CD4-positive, alpha-beta T cell treated with Interleukin-4 for 1 hour (primary cell): Measurements from ENCODE around the gene NTPCR.
"Not testable (repeated sequence)": the region's sequence is repeated elsewhere in the genome, so short reads cannot be mapped to it uniquely, and the experiment has no call there.

Source experiments
- DNase-seq, 2 donors: peaks; one replicate each; pipeline ENCODE4 v3.0.0-alpha.2; 2020 to 2022

Gene NTPCR, protein sequence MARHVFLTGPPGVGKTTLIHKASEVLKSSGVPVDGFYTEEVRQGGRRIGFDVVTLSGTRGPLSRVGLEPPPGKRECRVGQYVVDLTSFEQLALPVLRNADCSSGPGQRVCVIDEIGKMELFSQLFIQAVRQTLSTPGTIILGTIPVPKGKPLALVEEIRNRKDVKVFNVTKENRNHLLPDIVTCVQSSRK

DNA sequence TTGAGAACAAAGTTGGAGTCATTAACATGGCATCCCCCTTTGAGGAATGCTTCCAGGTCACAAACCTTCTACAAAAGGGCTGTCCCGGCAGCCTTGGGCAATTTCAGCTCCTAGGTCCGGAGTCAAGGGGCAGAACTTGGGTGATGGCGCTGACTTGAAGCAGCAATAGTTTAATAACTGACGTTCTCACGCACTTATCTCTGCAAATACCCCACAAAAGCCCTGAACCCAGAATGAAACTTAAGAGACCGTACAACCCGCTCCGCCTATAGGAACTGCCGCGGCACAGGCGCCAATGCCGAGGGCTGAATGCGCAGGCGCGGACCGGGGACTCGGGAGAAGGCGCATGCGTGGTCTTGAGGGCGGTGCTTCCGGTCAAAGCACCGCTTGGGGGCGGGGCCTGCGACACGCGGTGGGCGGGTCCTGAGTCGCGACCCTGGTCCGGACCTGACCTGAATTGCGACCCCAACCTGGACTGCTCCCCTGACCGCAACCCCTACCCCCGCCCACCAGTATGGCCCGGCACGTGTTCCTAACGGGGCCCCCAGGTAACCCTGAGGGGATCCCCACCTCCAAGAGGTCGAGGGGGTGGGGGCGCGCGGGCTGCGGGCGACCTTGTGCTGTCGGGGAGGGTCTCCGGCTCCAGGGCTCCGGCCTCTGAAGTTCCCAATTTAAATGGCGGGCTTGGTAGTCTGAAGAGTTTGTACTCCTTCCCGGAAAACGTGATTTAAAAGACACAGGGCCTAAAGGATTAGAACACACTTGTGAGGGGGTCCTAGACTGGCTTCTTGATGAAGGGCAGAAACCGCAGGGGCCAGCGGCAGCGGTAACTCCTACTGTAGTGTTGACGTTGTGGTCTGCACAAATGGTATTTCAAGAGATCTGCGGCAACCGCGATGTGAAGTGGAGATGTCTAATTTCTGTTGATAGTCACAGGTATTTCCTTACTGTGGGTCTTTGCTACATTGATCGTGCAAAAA lies at the start of gene NTPCR:
TSS of gene NTPCR (plus strand) at position 415 of the 980 bp plus-strand sequence. CDS start at position 515, 100 bp downstream.
- peak; percentile 93 to 94 for DNase-seq

DNA sequence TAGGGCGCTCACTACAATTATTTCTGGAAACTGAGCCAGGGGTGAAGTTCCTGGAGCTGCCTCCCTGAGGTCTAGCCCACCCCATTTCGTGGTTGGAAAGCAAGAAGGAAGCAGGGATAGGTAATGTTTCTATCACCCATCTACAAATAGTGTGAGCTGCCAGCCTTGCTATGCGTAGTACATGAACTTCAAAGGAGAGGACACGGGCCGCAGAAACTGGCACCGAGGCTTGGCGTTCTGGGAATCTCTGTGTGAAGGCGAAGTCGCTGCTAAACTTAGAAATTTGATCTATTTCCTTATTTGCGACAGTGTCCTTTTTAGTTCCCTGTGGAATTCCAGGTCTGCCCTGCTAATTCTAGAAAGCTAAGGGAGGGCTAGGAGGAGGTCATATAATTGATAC lies 49.6 kb upstream of the NTPCR start:
- no peak for DNase-seq

GRCh38 chr1:232901255-232901654 lies 49.2 kb upstream of the NTPCR start:
- no peak for DNase-seq

- no peak for DNase-seq
These were observed 47.5 kb upstream of the NTPCR start for GRCh38 chr1:232902774-232903350.

GRCh38 chr1:232904131-232904530 lies 46.3 kb upstream of the NTPCR start:
- DNase-seq = no peak

- no peak for DNase-seq
These were observed 45.8 kb upstream of the NTPCR start for GRCh38 chr1:232904566-232904965.

DNA sequence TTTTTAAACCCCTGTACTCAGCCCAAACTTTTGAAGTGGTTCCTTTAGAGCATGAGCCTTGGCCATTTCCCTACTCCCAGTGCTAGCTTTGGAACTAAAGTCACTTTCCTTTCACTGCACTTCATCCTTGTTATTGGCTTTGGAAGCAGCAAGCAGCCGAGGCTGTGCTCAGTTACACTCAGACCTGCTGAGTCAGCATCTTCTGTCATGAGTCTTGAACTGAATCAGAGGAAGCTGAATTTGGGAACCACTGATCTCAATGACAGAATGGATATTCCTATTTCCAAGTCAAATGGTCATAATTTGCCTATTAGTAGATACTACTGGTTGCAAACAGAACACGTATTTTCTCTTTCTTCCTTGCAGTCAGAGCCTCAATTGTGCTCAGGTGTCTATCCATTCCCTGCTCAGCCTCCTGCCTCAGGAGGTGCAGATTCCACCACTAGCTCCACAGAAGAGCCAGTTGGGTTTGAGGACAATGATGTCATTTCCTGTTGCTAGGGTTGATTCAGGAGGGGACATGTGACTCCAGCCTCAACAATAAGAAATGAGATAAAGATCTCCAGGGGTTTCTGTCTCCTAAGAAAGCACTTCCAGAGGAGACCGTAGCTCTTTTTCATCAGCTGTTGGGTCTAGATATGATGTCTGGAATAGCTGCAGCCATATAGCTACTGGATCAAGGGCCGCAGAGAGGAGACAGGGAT lies 44.9 kb upstream of the NTPCR start:
- DNase-seq = no peak

- no peak for DNase-seq
These were observed 44.0 kb upstream of the NTPCR start for GRCh38 chr1:232906441-232906840.

DNA sequence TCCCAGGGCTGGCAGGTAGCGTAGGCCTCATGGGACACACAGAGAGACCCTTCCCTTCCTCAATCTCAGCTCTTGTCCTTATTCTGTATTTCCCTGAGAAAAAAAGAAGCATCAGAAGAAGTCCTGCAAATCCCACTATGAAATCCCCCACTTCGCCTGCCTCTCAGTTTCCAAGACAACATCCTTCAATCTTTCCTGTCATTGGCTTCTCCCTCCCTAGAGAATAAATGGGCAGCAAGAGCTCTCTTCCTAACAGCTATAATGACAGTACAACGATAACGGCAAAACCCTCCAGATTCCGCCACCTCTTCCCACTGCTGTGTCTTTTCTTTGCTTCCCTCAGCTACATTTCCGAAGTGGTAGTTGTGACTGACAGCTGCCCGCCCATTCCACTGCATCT lies 41.6 kb upstream of the NTPCR start:
- DNase-seq = no peak

DNA sequence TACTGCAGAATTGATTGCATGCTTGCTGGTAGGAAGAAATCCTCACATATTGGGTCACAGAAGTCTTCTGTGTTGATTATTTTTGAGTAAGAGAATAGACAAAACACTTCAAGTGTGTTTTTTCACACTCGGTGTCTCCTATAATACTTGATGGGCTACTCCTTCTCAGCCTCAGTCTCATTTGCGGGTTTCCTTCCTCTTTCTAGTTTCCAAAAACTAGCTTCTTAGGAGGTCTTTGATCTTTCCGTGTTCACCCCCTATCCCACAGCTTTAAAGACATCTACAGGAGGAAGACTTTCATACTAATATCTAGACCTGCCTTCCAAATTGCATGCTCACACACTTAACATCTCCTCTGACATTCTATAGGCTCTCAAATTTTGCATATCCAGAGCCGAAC lies 40.7 kb upstream of the NTPCR start:
- DNase-seq = no peak

DNA sequence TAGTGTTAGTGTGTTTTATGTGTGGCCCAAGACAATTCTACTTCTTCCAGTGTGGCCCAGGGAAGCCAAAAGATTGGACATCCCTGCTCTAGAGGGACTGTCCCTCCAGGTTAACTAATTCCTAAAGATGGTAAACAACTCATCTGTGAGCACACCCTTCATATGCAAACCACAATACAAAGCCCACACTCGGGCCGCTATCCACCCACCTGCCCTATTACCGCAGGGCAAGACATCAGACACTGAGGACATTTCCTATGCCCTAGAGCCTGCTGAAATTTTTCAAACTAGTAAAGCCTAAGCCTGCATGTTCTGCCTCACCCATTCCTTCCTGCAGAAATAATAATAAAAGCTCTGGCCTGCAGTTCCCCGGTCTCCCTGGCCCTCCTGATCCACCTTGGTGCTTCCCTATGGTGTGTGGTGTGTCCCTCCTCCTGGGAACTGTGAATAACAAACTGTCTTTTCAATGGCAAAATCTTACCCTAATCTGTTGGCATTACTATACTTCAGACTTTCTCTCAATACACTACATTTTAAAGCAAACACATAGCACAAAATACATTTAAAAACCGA lies 39.3 kb upstream of the NTPCR start:
- DNase-seq = no peak

DNA sequence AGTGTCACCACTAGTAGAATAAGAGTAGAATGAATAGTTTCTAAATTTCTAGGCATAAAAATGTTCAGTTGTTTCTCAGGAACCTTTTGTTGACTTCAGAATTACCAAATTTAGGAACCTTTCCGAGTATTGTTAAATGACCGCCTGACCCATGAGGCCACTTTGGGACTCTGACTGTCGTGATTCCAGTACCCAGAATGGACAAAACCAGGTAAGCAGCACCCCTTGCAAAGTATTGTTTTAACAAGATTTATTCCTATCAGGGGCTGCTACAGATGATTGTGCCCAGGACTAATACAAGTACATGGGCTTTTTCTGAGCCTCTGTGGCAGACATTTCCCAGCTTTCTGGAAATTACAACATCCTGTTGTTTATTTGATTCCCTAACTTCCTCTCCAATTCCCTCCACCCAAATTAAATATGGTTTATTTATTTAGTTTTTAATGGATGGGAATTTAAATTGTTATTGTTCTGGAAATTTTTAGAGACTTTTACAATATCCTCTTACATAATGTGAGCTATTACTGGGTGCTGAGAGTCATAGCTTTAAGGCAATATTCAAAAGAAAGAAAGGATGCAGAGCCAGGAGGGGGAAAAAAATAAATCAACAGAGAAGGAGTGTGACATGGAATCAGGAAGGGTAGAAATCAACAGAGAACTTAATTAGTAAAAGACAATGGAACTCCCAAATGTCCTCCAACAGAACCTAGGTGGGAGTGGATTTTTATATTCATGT lies 37.4 kb upstream of the NTPCR start:
- DNase-seq = no peak

GRCh38 chr1:232914271-232914670 lies 36.1 kb upstream of the NTPCR start:
- not testable (repeated sequence) for DNase-seq

- no peak for DNase-seq
These were observed 35.2 kb upstream of the NTPCR start for GRCh38 chr1:232915212-232915611.

- no peak for DNase-seq
These were observed 33.4 kb upstream of the NTPCR start for GRCh38 chr1:232917053-232917452.

DNA sequence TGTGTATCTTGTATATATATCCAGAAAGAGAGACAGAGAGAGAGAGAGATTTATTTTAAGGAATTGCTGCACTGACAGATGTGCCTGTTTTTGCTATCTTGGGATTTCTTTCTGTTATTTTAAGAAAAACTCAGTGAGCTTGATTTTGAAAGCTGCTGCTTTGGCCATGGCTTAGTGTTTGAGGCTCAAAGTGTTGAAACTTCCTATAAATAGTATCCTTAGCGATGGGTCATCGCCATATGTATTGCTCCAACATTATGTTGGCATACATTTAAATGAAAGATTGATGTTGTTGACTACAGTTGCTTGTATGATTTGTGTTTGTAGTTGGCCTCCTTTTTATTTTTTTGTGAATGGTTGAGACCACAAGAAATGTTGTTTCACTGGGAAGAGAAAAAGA lies 29.0 kb upstream of the NTPCR start:
- no peak for DNase-seq

DNA sequence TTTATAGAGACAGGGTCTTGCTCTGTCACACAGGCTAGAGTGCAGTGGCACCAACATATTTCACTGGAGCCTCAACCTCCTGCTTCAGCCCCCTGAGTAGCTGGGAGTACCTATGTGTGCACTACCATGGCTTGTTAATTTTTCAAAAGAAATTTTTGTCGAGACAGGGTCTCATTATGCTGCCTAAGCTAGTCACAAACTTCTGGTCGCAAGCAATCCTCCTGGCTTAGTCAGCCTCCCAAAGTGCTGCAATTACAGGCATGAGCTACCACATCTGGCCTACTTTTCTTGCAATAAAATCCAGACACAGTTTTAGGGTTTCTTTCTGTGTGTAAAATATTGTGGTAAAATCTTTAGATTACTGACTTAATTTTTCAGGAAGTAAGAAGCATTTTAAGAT lies 27.9 kb upstream of the NTPCR start:
- DNase-seq = no peak

GRCh38 chr1:232923739-232924386 lies 26.5 kb upstream of the NTPCR start:
- DNase-seq = peak; percentile 31 to 73

DNA sequence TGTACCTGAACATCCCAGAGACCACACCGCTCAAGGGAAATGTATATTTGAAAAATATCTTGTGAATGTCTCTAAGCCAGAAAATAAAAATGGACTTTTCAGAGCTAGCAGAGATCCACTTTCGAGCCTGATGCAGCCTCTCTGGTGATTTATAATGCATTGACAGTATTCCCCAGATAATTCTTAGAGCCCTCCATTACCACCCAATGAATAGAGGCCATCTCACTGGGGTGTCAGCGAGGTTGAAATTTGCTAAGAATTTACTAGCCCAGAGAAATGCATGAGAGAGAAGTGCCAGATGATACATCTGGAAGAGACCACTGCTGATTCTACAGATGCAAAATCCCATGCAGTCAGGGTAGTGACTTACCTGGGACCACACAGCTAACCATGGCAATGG lies 25.5 kb upstream of the NTPCR start:
- no peak for DNase-seq

GRCh38 chr1:232925421-232926220 lies 24.8 kb upstream of the NTPCR start:
- no peak for DNase-seq

DNA sequence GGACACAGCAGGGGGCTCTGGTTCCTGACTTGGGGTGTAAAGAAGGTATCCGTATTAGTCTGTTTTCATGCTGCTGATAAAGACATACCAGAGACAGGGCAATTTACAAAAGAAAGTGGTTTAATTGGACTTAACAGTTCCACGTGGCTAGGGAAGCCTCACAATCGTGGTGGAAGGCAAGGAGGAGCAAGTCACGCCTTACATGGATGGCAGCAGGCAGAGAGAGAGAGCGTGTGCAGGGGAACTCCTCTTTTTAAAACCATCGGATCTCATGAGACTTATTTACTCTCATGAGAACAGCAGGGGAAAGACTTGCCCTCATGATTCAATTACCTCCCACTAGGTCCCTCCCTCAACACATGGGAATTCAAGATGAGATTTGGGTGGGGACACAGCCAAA lies 23.2 kb upstream of the NTPCR start:
- not testable (repeated sequence) for DNase-seq
